PC-9 (cell line): ENCODE measurements around the gene MCTP2.

ENCODE experiments used
- CTCF ChIP-seq: fragments of 200-600 bp; sonication (generic); conservative IDR thresholded peaks from 2 replicates; pipeline ENCODE4 v1.6.1; 2017; ENCODE audit warnings: mixed run types, antibody characterized with exemption, mild to moderate bottlenecking, moderate library complexity
- EZH2 ChIP-seq: fragments of 200-600 bp; sonication (generic); IDR thresholded peaks from 2 replicates; pipeline ENCODE4 v1.8.0; 2017; ENCODE audit warnings: antibody characterized with exemption, low read depth

- no peak for TF ChIP-seq CTCF
- TF ChIP-seq EZH2: no peak
These were observed 1.6 kb upstream of the MCTP2 start for GRCh38 chr15:94229591-94230369.
